Melanocyte of skin (primary cell): ENCODE measurements around the gene NXT1. TPM values are rescaled to one million over a fixed set of nuclear protein-coding genes. Genes with fewer than 3 reads are reported as not detected.

Source experiments
- small RNA-seq, 2 donors: library from RNA; depleted of rRNA; stranded (forward); fragments of <200 nt; gene quantifications; one replicate each; pipeline ENCODE3, GENCODE V24; 2012
- total RNA-seq, 2 donors: library from RNA; depleted of rRNA; stranded (reverse); fragments of >200 nt; gene quantifications; 2 replicates each; pipeline ENCODE4 v1.2.3, GENCODE V29; 2012

NXT1 gene
- 10 to 100 TPM; 12.0 to 31.6 TPM for total RNA-seq

DNA sequence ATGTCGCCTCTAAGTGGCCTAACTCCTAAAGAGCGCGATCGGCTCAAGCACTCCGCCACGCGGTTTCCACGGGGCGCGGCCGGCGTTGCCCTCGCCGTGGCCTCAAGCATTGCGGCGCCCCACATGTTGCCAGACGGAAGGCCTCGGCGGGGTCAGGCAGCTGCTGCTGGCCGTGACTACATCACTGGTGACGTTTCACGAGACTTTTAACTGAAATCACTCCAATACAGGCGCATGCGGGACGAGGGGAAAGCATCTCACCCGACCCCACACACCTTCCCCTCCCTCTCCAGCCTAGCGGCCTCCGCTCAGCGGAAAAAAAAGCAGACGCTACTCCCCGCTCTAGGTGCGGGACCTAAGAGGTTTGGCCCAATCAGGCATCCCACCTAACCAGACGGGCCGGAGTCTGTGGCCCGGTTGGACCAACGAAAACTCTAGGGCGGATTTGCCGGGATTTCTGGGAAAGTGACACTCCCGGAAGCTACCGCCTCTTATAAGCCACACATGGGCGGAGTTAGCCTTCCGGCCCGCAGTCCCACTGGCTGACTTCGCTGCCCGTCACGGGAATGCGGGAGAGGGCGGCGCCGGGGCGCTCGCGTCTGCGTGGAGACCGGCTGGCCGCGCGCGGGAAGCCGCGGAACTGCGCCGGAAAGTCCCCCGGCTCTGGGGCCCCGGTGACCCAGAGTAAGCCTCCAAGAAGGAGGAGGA lies at the start of gene NXT1:
Gene NXT1 (plus strand): TSS at position 596 of the 708 bp plus-strand sequence. CDS start 3,251 bp downstream, outside the sequence.

DNA sequence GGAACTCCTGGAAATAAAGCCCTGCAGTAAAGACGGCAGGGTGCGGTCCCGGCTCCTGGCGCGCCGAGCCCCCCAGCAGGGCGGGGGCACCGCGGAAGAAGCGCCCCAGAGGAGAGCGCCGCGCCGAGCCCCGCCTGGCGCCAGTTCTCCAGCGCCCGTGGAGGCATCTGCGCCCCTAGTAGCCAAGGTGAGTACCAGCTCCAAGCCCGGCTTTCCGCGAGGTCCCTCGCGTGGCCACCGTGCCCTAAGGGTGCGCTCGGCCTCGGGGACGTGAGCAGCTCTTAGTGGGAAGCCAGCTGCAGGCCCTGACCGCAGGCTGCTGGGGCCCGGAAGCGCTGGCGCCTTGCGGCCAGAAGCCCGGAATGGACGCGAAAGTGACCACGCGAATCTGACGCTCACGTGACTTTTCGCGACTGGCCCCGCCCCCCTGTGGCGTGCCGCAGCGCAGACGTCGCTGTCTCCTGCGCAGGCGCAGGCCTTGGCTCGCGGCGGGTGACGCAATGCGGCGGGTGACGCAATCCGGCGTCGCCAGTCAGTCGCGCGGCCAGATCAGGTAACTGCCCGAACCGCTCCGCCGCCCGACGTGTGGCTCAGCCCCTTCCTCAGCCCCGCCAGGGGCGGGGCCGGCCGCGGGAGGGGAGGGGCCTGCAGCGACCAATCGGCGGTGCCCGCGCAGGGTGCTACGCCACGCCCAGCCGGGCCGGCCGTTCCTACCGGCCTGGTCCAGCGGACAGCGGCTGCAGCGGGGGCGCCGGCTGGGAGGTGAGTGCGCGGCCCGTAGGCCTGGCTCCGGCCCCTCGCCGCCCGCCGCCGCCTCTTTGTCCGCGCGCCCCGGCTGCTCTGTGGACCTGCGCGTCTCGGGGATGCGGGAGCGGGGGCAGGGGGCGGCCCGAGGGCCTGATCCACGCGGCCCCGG lies 11.1 kb downstream of the NXT1 start, which contains the start of gene GZF1:
Gene GZF1 (plus strand): TSS at position 707 of the 916 bp plus-strand sequence. CDS start 2,202 bp downstream, outside the sequence.

Small RNA genes within 50 kb of the gene (small RNA-seq; reads per million reads assigned to genes)
- gene RNA5SP479 = 0 reads per million in 2 donors

Other genes starting within 250 kb of the NXT1 start
- 10 to 100 TPM; 19.6 TPM for gene GZF1, start 11.4 kb downstream of the NXT1 start, total RNA-seq
- 10 to 100 TPM in 1 of 2 donors, 1 to 10 TPM in 1; 6.2 to 11.0 TPM for gene NAPB, start 70.7 kb downstream of the NXT1 start, total RNA-seq
- gene CSTL1, start 88.9 kb downstream of the NXT1 start, total RNA-seq = not detected
- not detected for gene CST11, start 102.1 kb downstream of the NXT1 start, total RNA-seq
- not detected for gene CST8, start 140.3 kb downstream of the NXT1 start, total RNA-seq
- gene CST9L, start 217.7 kb downstream of the NXT1 start, total RNA-seq = not detected